GM11168 (cell line): Measurements from ENCODE around the gene MRPL14.

Experiments
- in situ Hi-C: fragments of 300-500 bp; cut with MboI; formaldehyde crosslinking; loops from one replicate; pipeline ENCODE4 v1.12.0; 2022; ENCODE audit warnings: low sequenced_read_pairs; ENCODE audit not compliant: unreplicated experiment

The MRPL14 gene

GRCh38 chr6:44072452-44072958 lies 54.7 kb downstream of the MRPL14 start:
- in situ Hi-C loops: no loop called here

- in situ Hi-C loops: no loop called here
Measured at GRCh38 chr6:44071670-44072451, 55.4 kb downstream of the MRPL14 start.

- in situ Hi-C loops: no loop called here
Measured at GRCh38 chr6:44068607-44069296, 58.5 kb downstream of the MRPL14 start.

- in situ Hi-C loops: no loop called here
Measured at GRCh38 chr6:44067173-44068139, 59.8 kb downstream of the MRPL14 start.

- in situ Hi-C loops: no loop called here
Measured at GRCh38 chr6:44066394-44067172, 60.7 kb downstream of the MRPL14 start.

- in situ Hi-C loops: no loop called here
Measured at GRCh38 chr6:44065443-44066140, 61.7 kb downstream of the MRPL14 start.

- in situ Hi-C loops: no loop called here
Measured at GRCh38 chr6:44064948-44065272, 62.3 kb downstream of the MRPL14 start.

GRCh38 chr6:44064089-44064947 lies 62.9 kb downstream of the MRPL14 start:
- in situ Hi-C loops: no loop called here

- in situ Hi-C loops: no loop called here
Measured at GRCh38 chr6:44063561-44064059, 63.6 kb downstream of the MRPL14 start.
